Left ventricle myocardium inferior (tissue), 1 donor: ENCODE data around the gene CAMKK1. TPM values are rescaled to one million over a fixed set of nuclear protein-coding genes. Genes with fewer than 3 reads are reported as not detected.

Source experiments
- DNase-seq: peaks from one replicate; pipeline ENCODE4 v3.0.0-alpha.2; 2020
- H3K27ac ChIP-seq: fragments of 200-600 bp; replicated peaks from 2 replicates; pipeline ENCODE4 v1.8.0; 2021
- H3K27me3 ChIP-seq: fragments of 200-600 bp; 2 replicates; pipeline ENCODE4 v1.8.0; 2021; ENCODE audit warnings: low read depth
- H3K36me3 ChIP-seq: fragments of 200-600 bp; 2 replicates; pipeline ENCODE4 v1.8.0; 2021
- H3K4me1 ChIP-seq: fragments of 200-600 bp; 2 replicates; pipeline ENCODE4 v1.8.0; 2021
- H3K4me3 ChIP-seq: fragments of 200-600 bp; 2 replicates; pipeline ENCODE4 v1.8.0; 2021; ENCODE audit warnings: mild to moderate bottlenecking, moderate library complexity
- H3K9me3 ChIP-seq: fragments of 200-600 bp; replicated peaks from 2 replicates; pipeline ENCODE4 v1.8.0; 2021
- intact Hi-C: fragments of 100-400 bp; cut with micrococcal nuclease; formaldehyde crosslinking; loops from one replicate; pipeline ENCODE4 v1.11.0; 2022
- total RNA-seq: library from RNA; stranded (reverse); fragmentation: NEBNext Ultra II Directional; extraction: Animal tissue kit (Norgen Biotek cat#: 25700); gene quantifications from one replicate; pipeline ENCODE4 v1.2.1, GENCODE V29; 2021
- TF ChIP-seq, protein P1 (sequence below): fragments of 200-600 bp; IDR thresholded peaks from 2 replicates; pipeline ENCODE4 v1.8.0; 2021; ENCODE audit warnings: antibody characterized with exemption, mild to moderate bottlenecking, borderline replicate concordance
- donor health status: DM: no; HTN: yes; CAD: no; lungs with severe emphysema.

Gene CAMKK1
- total RNA-seq, 1 donor from 2014 or later: 5.5 TPM

DNA sequence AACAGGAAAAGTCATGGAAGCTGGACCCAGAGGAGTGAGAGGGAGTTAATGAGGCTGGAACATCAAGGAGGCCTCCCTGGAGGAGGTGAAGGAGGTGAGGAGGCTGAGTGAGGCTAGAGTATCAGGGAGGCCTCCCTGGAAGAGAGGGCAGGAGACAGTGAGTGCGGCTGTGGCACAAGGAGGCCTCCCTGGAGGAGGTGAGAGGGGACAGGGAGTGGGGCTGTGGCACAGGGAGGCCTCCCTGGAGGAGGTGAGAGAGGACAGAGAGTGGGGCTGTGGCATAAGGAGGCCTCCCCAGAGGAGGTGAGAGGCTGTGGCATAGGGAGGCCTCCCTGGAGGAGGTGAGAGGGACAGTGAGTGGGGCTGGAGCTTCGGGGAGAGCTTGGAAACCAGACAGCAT is 5.5 kb downstream of the CAMKK1 start:
- intact Hi-C loops: no loop called here
- peaks cover 73% of the 10 kb centered on the region for H3K4me1 ChIP-seq

DNA sequence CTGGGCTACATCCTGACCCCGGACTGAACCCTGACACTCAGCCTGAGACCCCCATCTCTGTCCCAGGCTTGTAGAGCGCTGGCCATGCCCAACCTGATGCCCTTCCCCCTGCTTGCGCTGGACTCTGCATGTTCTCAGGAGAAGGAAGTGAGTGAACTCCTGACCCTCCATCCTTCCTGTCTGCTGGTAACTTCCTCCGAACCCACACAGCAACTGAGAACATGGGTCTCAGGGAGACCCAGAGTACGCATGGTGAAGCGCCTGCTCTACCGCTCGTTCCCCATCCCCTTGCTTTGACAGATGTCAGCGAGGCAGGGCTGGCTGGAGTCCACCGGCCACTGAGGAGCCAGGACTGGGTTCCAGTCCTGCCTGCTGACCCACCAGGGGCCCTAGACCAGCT is 6.1 kb downstream of the CAMKK1 start:
- H3K27me3 ChIP-seq: no peaks in the 10 kb centered on the region
- H3K27ac ChIP-seq: peak overlapping the region; percentile 82
- DNase-seq: no peak
- no peak overlapping the region for H3K4me3 ChIP-seq
- H3K36me3 ChIP-seq: peaks cover 21% of the 10 kb centered on the region
- intact Hi-C loops: no loop called here
- no peaks in the 10 kb centered on the region for H3K9me3 ChIP-seq
- TF ChIP-seq, protein P1, sequence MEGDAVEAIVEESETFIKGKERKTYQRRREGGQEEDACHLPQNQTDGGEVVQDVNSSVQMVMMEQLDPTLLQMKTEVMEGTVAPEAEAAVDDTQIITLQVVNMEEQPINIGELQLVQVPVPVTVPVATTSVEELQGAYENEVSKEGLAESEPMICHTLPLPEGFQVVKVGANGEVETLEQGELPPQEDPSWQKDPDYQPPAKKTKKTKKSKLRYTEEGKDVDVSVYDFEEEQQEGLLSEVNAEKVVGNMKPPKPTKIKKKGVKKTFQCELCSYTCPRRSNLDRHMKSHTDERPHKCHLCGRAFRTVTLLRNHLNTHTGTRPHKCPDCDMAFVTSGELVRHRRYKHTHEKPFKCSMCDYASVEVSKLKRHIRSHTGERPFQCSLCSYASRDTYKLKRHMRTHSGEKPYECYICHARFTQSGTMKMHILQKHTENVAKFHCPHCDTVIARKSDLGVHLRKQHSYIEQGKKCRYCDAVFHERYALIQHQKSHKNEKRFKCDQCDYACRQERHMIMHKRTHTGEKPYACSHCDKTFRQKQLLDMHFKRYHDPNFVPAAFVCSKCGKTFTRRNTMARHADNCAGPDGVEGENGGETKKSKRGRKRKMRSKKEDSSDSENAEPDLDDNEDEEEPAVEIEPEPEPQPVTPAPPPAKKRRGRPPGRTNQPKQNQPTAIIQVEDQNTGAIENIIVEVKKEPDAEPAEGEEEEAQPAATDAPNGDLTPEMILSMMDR: no peak
- H3K4me1 ChIP-seq: peaks cover 67% of the 10 kb centered on the region

More for the DNA sequence above, 5.5 kb downstream of the CAMKK1 start:
- H3K36me3 ChIP-seq: peaks cover 21% of the 10 kb centered on the region
- H3K4me3 ChIP-seq: no peak overlapping the region
- no peaks in the 10 kb centered on the region for H3K9me3 ChIP-seq
- no peaks in the 10 kb centered on the region for H3K27me3 ChIP-seq
- peak overlapping the region; percentile 82 for H3K27ac ChIP-seq
- no peak for DNase-seq
- TF ChIP-seq, protein P1: no peak

DNA sequence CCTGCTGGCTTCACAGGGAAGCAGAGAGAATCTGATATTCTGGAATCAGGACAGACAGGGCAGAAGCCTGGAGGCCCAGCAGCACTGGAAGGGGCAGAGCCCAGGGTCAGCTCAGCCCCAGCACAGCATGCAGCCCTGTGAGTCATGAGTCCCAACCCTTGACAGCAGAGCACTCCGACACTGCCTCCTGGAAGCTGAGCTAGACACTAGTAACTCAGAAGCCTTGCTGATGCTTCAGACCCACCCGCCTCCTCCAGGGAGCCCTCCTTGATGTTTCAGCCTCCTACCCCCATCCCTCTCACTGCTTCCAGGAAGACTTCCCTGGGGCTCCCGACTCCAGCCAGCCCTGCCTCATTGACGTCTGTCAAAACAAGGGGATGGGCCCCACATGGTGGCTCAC is 6.9 kb downstream of the CAMKK1 start:
- no peak overlapping the region for H3K4me3 ChIP-seq
- no peak overlapping the region for H3K27ac ChIP-seq
- no peaks in the 10 kb centered on the region for H3K27me3 ChIP-seq
- H3K36me3 ChIP-seq: peaks cover 21% of the 10 kb centered on the region
- intact Hi-C loops: no loop called here
- TF ChIP-seq, protein P1: no peak
- H3K9me3 ChIP-seq: no peaks in the 10 kb centered on the region
- no peak for DNase-seq
- H3K4me1 ChIP-seq: peaks cover 59% of the 10 kb centered on the region

DNA sequence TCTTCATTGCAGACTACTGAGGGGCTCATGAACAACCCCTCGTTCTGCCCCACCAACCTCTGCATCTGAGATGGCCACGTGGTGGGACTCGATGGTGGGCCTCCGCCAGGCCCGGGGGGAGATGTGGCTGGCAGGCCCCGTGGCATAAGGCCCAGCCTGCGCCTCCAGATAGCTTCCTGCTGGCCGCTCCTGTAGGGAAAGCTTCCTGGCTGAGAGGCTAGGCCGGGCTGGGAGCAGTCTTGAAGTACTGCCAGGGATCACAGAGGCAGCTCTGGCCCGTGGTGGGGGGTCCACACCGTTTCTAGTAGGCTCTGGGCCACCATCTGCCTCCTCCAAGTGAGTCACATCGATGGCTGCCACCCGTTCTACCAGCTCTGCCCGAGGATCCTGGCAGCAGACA is 7.6 kb downstream of the CAMKK1 start:
- intact Hi-C loops: no loop called here
- TF ChIP-seq, protein P1: no peak
- Histone ChIP-seq H3K4me1 (peaks cover 52% of the 10 kb centered on the region), H3K36me3 (peaks cover 21% of the 10 kb centered on the region), H3K27me3 (no peaks in the 10 kb centered on the region), H3K9me3 (no peaks in the 10 kb centered on the region), H3K4me3 (no peak overlapping the region), H3K27ac (no peak overlapping the region)
- DNase-seq: no peak

DNA sequence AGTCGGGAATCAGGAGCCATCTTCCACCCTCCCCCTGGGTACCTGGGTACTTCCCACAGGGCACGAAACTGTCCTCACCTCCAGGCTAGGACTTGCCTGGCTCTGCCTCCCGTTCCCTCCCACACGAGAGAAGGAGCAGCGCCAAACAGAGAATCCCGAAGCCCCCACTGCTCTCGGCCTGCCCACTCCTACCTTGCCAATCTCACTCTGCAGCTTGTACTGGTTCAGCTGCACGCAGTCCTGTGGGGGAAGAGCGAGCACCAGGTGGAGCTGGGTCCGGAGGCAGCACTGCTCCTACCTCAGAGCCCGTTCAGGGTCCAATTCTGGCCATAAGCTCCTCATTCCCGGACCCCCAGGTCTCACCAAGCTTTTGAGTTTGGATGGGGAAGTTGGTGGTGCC is 8.7 kb downstream of the CAMKK1 start:
- no peak overlapping the region for H3K4me3 ChIP-seq
- intact Hi-C loops: no loop called here
- H3K9me3 ChIP-seq: no peaks in the 10 kb centered on the region
- H3K4me1 ChIP-seq: peaks cover 47% of the 10 kb centered on the region
- peaks cover 21% of the 10 kb centered on the region for H3K36me3 ChIP-seq
- no peak for DNase-seq
- TF ChIP-seq, protein P1: no peak
- H3K27me3 ChIP-seq: no peaks in the 10 kb centered on the region
- no peak overlapping the region for H3K27ac ChIP-seq

DNA sequence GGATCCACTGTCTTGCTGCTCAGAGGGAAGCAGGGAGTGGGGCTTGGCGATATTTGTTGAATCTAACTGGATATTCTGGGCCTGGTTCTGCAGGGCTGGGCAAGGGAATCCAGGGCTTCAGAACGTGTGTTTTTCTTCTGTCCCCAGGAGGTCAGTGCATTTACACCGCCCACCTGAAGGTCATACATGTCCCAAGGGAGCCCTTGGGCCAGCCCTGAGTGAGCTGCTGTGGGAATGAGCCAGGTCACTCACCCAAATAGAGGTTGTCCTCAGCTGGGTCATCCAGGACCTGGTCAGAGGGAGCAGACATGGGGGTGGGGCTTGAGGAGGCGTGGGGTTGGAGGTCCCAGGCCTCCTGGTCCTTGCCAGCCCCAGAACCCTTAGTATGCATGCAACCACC is 10.6 kb downstream of the CAMKK1 start:
- Histone ChIP-seq H3K27ac (no peak overlapping the region), H3K36me3 (peaks cover 21% of the 10 kb centered on the region), H3K4me1 (peaks cover 34% of the 10 kb centered on the region)

More for the DNA sequence above, 10.6 kb downstream of the CAMKK1 start:
- TF ChIP-seq, protein P1: no peak
- no peak overlapping the region for H3K4me3 ChIP-seq
- no peaks in the 10 kb centered on the region for H3K9me3 ChIP-seq
- intact Hi-C loops: no loop called here
- H3K27me3 ChIP-seq: no peaks in the 10 kb centered on the region
- no peak for DNase-seq
